HepG2 (cell line): ENCODE data around the gene BROX.
"Not testable (repeated sequence)": the region's sequence is repeated elsewhere in the genome, so short reads cannot be mapped to it uniquely, and the experiment has no call there.

Source experiments
- ARHGAP35 ChIP-seq: sonication (generic); formaldehyde crosslinking; IDR thresholded peaks from 2 replicates; pipeline ENCODE4 v1.9.0; 2022; ENCODE audit warnings: mild to moderate bottlenecking, inconsistent platforms, moderate library complexity, missing genetic modification reagents, borderline replicate concordance
- ATF3 ChIP-seq: sonication (generic); formaldehyde crosslinking; IDR thresholded peaks from 2 replicates; pipeline ENCODE4 v1.4.0; 2020; ENCODE audit warnings: missing genetic modification reagents
- FOXP4 ChIP-seq: sonication (generic); formaldehyde crosslinking; IDR thresholded peaks from 2 replicates; pipeline ENCODE4 v1.4.0; 2020; ENCODE audit warnings: missing genetic modification reagents
- MIXL1 ChIP-seq: IDR thresholded peaks from 2 replicates; pipeline ENCODE4 v1.6.1; 2016
- RNF2 ChIP-seq: fragments of 450-650 bp; conservative IDR thresholded peaks from 2 replicates; pipeline ENCODE4 v1.6.1; 2016; ENCODE audit warnings: low read depth
- ZNF777 ChIP-seq: sonication (generic); formaldehyde crosslinking; IDR thresholded peaks from 2 replicates; pipeline ENCODE4 v1.4.0; 2020; ENCODE audit warnings: missing genetic modification reagents
- TF ChIP-seq, protein P1 (sequence below): sonication (generic); formaldehyde crosslinking; IDR thresholded peaks from 2 replicates; pipeline ENCODE4 v1.4.0; 2020; ENCODE audit warnings: missing genetic modification reagents

DNA sequence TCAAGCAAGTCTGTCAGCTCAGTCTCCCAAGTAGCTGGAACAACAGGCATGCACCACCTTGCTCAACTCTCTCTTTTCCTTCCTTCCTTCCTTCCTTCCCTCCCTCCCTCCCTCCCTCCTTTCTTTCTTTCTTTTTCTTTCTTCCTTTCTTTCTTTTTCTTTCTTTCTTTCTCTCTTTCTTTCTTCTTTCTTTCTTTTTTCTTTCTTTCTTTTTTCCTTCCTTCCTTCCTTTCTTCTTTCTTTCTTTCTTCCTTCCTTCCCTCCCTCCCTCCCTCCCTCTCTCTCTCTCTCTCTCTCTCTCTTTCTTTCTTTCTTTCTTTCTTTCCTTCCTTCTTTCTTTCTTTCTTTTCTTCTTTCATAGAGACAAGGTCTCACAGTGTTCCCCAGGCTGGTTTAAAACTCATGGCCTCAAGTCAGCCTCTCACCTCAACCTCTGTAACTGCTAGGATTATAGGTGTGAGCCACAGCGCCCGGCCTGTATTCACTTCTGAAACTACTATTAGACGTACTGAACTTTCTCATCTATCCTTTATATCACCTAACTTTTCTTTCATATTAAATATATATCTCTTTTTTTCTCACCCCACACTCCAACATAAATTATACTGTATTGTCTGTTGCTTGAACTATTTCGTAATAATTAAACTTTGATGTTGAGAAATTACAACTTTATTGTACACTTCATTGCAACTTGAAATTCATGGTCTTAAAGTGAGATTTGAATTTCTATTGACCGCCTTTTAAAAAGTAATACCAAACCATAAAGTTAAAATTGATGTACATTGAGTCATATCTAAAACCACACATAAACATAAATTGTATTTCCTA, 29.5 kb downstream of the BROX start:
- TF ChIP-seq, protein P1, sequence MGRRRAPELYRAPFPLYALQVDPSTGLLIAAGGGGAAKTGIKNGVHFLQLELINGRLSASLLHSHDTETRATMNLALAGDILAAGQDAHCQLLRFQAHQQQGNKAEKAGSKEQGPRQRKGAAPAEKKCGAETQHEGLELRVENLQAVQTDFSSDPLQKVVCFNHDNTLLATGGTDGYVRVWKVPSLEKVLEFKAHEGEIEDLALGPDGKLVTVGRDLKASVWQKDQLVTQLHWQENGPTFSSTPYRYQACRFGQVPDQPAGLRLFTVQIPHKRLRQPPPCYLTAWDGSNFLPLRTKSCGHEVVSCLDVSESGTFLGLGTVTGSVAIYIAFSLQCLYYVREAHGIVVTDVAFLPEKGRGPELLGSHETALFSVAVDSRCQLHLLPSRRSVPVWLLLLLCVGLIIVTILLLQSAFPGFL (CRISPR knock-in tag): not testable (repeated sequence)
- not testable (repeated sequence) for TF ChIP-seq MIXL1 (CRISPR knock-in tag); FOXP4 (CRISPR knock-in tag); RNF2; ZNF777 (CRISPR knock-in tag); ATF3 (CRISPR knock-in tag); ARHGAP35 (CRISPR knock-in tag)
